MG63 (cell line): Measurements from ENCODE around the gene FCHSD2. TPM values are rescaled to one million over a fixed set of nuclear protein-coding genes. Genes with fewer than 3 reads are reported as not detected.
A peak's percentile ranks its signal among the peaks of the same experiment; 100 is the strongest.

ENCODE experiments used
- DNase-seq: peaks from one replicate; pipeline ENCODE4 v3.0.0-alpha.2; 2020
- H3K27me3 ChIP-seq: fragments of 250-450 bp; sonication (Bioruptor Pico); 2 replicates; pipeline ENCODE4 v1.5.1; 2020; ENCODE audit warnings: mild to moderate bottlenecking, moderate library complexity
- H3K36me3 ChIP-seq: fragments of 250-450 bp; sonication (Bioruptor Pico); 2 replicates; pipeline ENCODE4 v1.5.1; 2020; ENCODE audit warnings: mild to moderate bottlenecking, moderate library complexity
- H3K4me3 ChIP-seq: fragments of 250-450 bp; sonication (Bioruptor Pico); 2 replicates; pipeline ENCODE4 v1.5.1; 2020; ENCODE audit warnings: mild to moderate bottlenecking, moderate library complexity
- H3K9me3 ChIP-seq: fragments of 250-450 bp; sonication (Bioruptor Pico); 2 replicates; pipeline ENCODE4 v1.5.1; 2020; ENCODE audit warnings: mild to moderate bottlenecking, moderate library complexity
- total RNA-seq: library from RNA; depleted of rRNA; stranded (reverse); fragments of >200 nt; shearing (Covaris generic); gene quantifications from 2 replicates; pipeline ENCODE4 v1.2.3, GENCODE V29; 2014; ENCODE audit warnings: low replicate concordance; rRNA removed

FCHSD2 gene
- total RNA-seq: 8.2 and 18.1 TPM in 2 replicates

- no peaks in the 10 kb centered on the region for H3K9me3 ChIP-seq
- peaks cover 9% of the 10 kb centered on the region for H3K36me3 ChIP-seq
- DNase-seq: no peak
- peak within 1 kb of the TSS; percentile 80 for H3K4me3 ChIP-seq
- H3K27me3 ChIP-seq: no peaks in the 10 kb centered on the region
These were observed at the start of gene FCHSD2 for GRCh38 chr11:73142128-73142377. FCHSD2 (minus strand) TSS chr11:73142318; CDS start chr11:73141877, 441 bp downstream.

- DNase-seq: no peak
- no peaks in the 10 kb centered on the region for H3K36me3 ChIP-seq
- H3K27me3 ChIP-seq: no peaks in the 10 kb centered on the region
- no peak overlapping the region for H3K4me3 ChIP-seq
- H3K9me3 ChIP-seq: no peaks in the 10 kb centered on the region
These were observed 49.0 kb upstream of the FCHSD2 start for GRCh38 chr11:73191151-73191550.

GRCh38 chr11:73190557-73190885, 48.4 kb upstream of the FCHSD2 start:
- Histone ChIP-seq H3K36me3 (no peaks in the 10 kb centered on the region), H3K27me3 (no peaks in the 10 kb centered on the region), H3K9me3 (no peaks in the 10 kb centered on the region), H3K4me3 (no peak overlapping the region)
- DNase-seq: no peak

GRCh38 chr11:73189723-73190556, 47.8 kb upstream of the FCHSD2 start:
- Histone ChIP-seq H3K27me3 (no peaks in the 10 kb centered on the region), H3K4me3 (no peak overlapping the region), H3K9me3 (no peaks in the 10 kb centered on the region), H3K36me3 (no peaks in the 10 kb centered on the region)
- DNase-seq: no peak

GRCh38 chr11:73189315-73189714, 47.2 kb upstream of the FCHSD2 start:
- no peak for DNase-seq
- H3K9me3 ChIP-seq: no peaks in the 10 kb centered on the region
- no peak overlapping the region for H3K4me3 ChIP-seq
- no peaks in the 10 kb centered on the region for H3K27me3 ChIP-seq
- H3K36me3 ChIP-seq: no peaks in the 10 kb centered on the region

- DNase-seq: no peak
- no peaks in the 10 kb centered on the region for H3K36me3 ChIP-seq
- H3K4me3 ChIP-seq: no peak overlapping the region
- no peaks in the 10 kb centered on the region for H3K27me3 ChIP-seq
- no peaks in the 10 kb centered on the region for H3K9me3 ChIP-seq
These were observed 46.2 kb upstream of the FCHSD2 start for GRCh38 chr11:73188301-73188700.

- no peaks in the 10 kb centered on the region for H3K9me3 ChIP-seq
- DNase-seq: no peak
- H3K36me3 ChIP-seq: no peaks in the 10 kb centered on the region
- no peaks in the 10 kb centered on the region for H3K27me3 ChIP-seq
- no peak overlapping the region for H3K4me3 ChIP-seq
These were observed 45.7 kb upstream of the FCHSD2 start for GRCh38 chr11:73187854-73188253.

- Histone ChIP-seq H3K27me3 (no peaks in the 10 kb centered on the region), H3K36me3 (no peaks in the 10 kb centered on the region), H3K4me3 (no peak overlapping the region), H3K9me3 (no peaks in the 10 kb centered on the region)
- DNase-seq: no peak
These were observed 44.8 kb upstream of the FCHSD2 start for GRCh38 chr11:73186886-73187285.

GRCh38 chr11:73186294-73186850, 44.3 kb upstream of the FCHSD2 start:
- no peaks in the 10 kb centered on the region for H3K9me3 ChIP-seq
- no peak for DNase-seq
- no peak overlapping the region for H3K4me3 ChIP-seq
- no peaks in the 10 kb centered on the region for H3K27me3 ChIP-seq
- H3K36me3 ChIP-seq: no peaks in the 10 kb centered on the region

- Histone ChIP-seq H3K36me3 (no peaks in the 10 kb centered on the region), H3K9me3 (no peaks in the 10 kb centered on the region), H3K4me3 (no peak overlapping the region), H3K27me3 (no peaks in the 10 kb centered on the region)
- peak; percentile 96 for DNase-seq
These were observed 43.7 kb upstream of the FCHSD2 start for GRCh38 chr11:73185680-73186293.

- peak; percentile 78 for DNase-seq
- Histone ChIP-seq H3K9me3 (no peaks in the 10 kb centered on the region), H3K27me3 (no peaks in the 10 kb centered on the region), H3K36me3 (no peaks in the 10 kb centered on the region), H3K4me3 (no peak overlapping the region)
These were observed 43.0 kb upstream of the FCHSD2 start for GRCh38 chr11:73184953-73185671.

- no peaks in the 10 kb centered on the region for H3K9me3 ChIP-seq
- H3K36me3 ChIP-seq: no peaks in the 10 kb centered on the region
- no peak for DNase-seq
- H3K27me3 ChIP-seq: no peaks in the 10 kb centered on the region
- no peak overlapping the region for H3K4me3 ChIP-seq
These were observed 40.8 kb upstream of the FCHSD2 start for GRCh38 chr11:73182824-73183321.

GRCh38 chr11:73178681-73179080, 36.6 kb upstream of the FCHSD2 start:
- no peaks in the 10 kb centered on the region for H3K9me3 ChIP-seq
- H3K27me3 ChIP-seq: no peaks in the 10 kb centered on the region
- DNase-seq: no peak
- no peaks in the 10 kb centered on the region for H3K36me3 ChIP-seq
- H3K4me3 ChIP-seq: no peak overlapping the region

- H3K27me3 ChIP-seq: no peaks in the 10 kb centered on the region
- H3K9me3 ChIP-seq: no peaks in the 10 kb centered on the region
- DNase-seq: peak; percentile 83
- H3K36me3 ChIP-seq: no peaks in the 10 kb centered on the region
- no peak overlapping the region for H3K4me3 ChIP-seq
These were observed 35.8 kb upstream of the FCHSD2 start for GRCh38 chr11:73177778-73178539.

GRCh38 chr11:73177380-73177777, 35.3 kb upstream of the FCHSD2 start:
- Histone ChIP-seq H3K4me3 (no peak overlapping the region), H3K36me3 (no peaks in the 10 kb centered on the region), H3K27me3 (no peaks in the 10 kb centered on the region), H3K9me3 (no peaks in the 10 kb centered on the region)
- DNase-seq: peak; percentile 75

- Histone ChIP-seq H3K27me3 (no peaks in the 10 kb centered on the region), H3K4me3 (no peak overlapping the region), H3K36me3 (no peaks in the 10 kb centered on the region), H3K9me3 (no peaks in the 10 kb centered on the region)
- no peak for DNase-seq
These were observed 34.7 kb upstream of the FCHSD2 start for GRCh38 chr11:73176874-73177155.
